ENCODE data around the gene ITGB7.
A peak's percentile ranks its signal among the peaks of the same experiment; 100 is the strongest.
"Not testable (repeated sequence)": the region's sequence is repeated elsewhere in the genome, so short reads cannot be mapped to it uniquely, and the experiment has no call there.

ITGB7 gene

DNA sequence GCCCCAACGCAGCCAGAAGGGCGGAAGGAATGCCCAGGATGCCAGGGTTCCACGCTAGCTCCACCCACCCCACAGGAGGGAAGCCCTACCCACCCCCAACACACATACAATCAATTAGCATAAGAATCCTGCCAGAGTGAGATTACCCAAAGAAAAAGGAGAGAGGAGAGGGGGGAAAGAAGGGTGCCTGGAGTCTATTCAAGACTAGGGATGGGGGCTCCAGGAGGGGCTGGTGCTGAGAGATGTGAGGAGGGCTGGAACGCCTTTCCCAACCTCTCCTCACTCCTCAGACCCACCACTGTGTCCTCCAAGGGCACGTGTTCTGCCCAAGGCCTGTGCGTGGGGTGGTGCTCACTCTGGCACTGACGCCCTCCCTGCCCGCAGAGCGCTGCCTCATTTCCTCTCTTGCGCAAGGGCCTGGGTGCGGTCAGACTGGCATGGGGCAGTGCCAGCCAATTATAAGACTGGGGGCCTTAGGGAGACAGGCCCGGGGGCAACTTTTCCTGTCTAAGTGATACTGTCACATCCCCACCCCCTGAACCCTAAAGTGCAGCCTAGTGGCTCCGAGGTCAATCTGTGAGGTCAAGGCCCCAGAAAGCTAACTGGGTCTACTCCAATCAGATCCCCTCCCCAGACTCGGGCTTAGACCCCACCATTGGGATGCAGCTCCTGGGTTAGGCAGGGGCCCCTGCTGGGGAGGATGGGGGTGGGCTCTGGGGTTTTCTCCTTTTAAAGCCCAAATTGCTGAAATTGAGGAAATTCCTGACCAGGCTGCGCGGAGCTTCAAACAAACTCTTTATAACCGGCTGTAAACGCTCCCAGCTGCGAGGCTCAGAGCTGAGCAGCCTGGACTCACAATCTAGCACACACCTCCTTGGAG, 10.2 kb upstream of the ITGB7 start:
- DNase-seq, result no peak

DNA sequence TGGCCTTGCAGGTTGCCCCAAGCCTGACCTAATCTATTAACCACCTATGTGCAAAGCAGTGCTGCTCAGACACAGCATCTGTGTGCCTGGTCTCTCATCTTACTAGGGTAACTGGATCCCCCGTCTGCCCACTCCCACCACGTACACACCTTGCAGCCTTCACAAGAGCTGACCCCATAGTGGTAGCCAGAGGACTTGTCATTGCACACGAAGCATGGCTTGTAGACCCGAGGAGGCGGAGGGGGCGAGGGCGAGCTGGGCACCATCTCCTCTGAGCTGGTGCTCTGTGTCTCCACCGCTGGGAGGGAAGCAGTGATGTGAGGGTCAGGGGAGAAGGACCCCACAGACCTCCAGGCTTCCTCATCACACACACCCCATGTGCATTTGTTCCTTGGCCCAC, 8.4 kb upstream of the ITGB7 start:
- DNase-seq, result no peak

DNA sequence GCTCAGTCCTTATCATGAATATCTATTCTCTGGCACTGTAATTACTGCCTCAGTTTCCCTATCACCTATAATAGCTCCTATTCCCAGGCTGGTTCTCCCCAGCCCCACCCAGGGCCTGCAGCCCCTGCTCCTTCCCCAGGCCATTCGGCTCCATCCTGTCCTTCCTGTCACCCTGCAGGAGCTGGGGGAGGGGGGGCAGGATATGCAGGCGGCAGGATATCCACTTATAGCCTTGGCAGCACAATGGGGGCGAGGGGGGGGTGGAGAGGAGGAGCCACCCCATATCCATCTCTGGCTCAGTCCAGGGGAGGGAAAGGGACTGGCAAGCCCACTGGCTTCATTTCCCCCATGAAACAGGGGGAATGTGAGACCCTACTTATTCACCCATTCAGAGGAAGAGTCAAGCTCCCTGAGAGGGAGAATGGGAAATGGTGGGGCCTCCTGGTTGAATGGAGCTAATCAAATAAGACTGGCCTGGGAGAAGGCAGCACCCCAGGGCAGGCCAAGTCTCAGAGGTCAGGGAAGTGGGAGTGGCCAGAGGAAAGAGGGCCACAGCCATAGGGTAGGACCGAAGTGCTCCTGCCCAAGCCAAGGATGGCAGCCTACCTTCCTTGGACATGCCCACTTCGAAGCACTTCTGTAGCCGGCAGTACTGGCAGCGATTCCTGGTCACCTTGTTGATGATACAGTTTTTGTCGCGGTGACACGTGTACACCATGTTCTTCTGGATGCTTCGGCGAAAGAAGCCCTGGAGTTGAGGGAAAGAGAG, 7.8 kb upstream of the ITGB7 start:
- no peak for DNase-seq

DNA sequence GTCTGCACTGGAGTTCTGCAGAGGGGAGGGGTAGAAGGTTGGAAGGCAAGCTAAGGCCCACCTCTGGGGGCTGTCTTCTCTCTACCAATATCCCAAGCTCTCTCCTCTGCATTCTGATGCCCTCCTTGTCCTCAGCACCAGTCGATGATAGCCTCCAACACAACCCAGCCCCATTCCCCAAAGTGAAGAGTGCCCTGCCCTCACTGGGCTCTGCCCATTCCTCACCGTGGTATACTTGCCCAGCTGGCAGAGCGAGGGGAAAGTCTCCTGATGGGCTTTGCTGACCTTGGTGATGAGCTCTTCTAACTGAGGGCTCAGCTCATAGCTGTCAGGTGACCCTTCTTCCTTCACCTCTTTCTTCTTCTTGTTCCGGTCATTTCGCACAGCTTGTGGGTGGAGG, 7.2 kb upstream of the ITGB7 start:
- DNase-seq, result no peak

DNA sequence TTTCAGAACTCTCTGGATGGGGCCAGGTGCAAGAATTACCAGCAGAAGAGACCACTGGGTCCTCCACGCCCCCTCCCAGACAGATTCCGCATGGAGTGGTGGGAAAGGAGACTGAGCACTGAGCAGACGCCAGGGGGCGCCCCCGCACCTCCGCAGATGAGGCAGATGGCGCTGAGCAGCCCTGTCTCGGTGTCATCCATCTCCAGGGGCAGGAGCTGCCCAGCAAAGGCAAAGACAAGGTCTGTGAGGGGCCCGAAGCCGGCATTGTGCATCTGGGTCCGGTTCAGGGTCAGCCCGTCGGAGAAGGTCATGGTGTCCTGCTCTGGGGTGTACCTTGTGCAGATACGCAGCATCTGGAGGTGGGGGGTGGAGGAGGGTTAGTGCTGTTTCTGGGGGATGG, 6.3 kb upstream of the ITGB7 start:
- peak; percentile 89 for DNase-seq

DNA sequence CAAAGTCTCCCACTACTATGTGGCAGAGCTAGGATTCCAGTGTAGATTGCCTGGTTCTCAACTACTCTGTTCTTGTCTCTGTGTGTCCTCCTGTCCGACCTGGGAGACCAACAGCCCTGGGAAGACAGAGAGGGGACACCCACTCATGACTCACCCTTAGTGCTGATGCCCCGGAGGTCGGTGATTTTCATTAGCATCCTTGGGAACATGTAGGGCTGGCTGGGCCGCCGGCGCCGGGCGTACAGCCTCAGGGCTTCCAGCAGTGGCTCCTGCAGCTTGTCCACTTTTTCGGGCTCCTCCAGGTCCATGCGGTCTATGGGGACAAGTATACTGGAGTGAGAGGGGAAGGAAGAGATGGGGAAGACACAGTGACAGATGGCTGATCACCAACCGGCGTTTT, 5.9 kb upstream of the ITGB7 start:
- no peak for DNase-seq

DNA sequence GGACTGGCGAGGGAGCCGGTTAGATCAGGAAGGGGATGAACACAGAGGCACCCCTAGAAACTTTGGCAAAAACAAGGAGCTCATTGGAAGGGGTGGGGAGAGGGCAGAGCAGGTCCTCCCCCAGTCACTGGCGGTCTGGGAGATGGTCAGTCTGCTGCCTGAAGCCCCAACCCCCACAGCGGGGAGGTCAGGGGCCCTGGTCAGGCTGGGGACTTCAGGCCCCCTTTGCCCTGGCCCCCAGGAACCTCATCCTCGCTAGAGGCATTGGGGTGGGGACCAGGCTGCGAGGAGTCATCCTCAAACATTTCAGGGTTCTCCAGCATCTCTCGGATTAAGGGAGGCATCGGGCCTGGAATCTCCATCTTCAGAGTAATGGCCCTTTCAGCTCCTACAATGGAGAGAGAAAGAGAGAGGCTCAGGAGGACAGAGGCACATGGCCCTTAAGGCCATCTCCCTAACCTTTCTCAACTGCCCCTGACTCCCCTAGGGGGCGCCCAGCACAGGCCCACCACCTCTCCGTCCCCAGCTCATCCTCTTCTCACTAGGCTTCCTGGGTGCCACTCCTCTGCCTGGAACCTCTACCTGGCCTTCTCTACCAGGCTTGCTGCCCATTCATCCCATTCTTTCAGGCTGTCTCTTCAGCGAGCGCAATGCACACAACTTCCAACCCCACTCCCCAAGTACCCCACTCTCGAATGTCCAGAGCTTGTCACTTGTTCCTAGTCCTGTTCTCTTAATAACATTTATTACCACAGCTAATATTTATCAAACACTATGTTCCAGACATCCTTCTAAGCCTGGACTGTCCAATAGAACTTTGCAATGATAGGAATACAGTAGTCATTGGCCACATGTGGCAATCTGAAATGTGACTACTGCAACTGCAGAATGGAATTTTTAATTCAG, 4.7 kb upstream of the ITGB7 start:
- DNase-seq, result no peak

DNA sequence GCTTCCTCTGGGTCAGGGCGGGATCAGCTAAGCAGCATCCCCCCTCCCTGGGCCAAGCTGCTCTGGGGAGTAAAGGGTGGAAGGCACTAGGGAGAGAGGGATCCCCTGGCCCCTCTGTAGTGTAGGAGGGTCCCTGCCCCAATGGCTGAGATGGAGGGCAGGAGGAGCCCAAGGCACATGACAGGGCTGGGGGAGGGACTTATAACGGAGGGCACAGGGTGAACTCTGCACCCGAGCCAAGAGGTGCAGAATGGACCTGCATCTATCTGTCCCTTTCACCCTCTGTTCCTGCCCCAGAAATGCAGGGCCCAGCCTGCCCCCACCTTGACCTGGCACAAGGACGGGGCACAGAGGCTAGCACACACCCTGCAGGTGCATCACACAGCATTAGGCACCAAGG, 3.8 kb upstream of the ITGB7 start:
- no peak for DNase-seq

DNA sequence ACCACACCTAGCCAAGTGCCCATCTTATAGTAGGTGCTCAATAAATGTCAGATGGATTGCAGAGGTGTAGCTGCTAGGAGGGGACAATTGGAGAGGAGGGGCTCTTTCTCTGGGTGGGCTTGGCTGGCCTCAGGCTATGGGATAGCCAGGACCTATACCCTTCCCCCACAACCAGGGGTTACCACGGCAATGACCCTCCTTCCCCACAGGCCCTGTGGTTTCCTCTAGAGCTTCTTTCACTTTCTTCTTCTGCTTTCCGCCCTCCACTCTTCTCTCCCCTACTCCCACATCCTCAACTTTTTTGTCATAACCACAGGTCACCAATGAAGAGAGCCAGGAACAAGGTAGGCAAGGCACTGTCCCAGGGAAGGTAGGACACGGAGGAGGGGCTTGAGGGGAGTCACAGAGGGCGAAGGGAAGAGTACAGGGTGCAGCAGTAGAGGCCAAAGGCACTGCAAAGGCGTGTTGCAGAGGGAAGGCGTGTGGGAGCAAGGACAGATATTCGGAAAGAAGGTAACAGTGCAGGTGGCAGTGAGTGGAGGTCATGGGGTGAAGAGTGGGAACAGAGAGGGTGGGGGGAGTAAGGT, 1.9 kb upstream of the ITGB7 start:
- no peak for DNase-seq

DNA sequence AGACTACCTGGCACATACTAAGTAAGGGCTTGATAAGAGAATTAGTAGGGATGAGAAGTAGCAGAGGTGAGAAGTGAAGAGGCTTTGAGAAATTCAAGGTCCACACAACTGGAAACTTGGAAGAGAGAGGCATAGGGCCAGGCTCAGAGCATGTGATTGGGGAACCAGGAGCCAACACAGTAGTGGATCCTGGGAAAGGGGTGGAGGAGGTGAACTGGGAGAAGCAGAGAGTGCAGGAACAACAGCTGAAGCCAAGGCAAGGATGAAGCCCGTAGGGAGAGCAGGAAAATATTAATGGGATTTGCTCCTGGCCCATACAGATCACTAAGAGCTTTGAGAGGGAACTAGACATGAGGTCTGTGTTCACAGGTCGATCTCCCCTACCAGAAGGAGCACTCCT, 1.4 kb upstream of the ITGB7 start:
- DNase-seq, result no peak

DNA sequence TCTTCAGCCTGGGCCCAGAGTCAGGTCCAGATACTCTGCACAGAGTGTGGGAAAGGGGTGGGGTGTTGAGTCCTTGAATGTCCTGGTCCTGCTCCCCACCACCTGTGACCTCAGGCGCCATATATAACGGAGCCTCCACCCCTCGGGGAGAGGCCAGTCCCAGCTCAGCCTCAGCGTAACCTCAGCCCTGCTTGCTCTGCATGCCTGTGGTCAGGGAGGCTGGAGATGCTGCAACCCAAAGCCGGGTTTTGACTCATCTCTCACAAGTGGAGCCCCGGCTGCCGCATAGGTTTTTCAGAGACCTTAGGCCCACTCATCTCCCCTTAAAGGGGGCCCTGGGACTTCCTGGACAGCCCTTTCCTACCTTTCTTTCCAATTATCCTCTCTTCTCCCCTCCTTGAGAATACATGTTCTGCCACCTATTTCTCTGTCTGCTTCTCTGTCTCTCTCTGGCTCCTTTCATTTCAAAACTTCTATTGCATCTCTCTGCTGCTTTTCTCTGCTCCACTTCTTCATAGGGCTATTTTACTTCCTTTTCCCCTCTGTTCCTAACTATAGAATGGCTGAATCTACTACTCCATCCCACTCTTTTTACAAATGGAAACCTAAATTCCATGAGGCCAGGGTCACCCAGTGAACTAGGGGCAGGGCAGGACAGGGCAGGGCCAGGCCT, 1.2 kb downstream of the ITGB7 start:
- DNase-seq, result no peak

DNA sequence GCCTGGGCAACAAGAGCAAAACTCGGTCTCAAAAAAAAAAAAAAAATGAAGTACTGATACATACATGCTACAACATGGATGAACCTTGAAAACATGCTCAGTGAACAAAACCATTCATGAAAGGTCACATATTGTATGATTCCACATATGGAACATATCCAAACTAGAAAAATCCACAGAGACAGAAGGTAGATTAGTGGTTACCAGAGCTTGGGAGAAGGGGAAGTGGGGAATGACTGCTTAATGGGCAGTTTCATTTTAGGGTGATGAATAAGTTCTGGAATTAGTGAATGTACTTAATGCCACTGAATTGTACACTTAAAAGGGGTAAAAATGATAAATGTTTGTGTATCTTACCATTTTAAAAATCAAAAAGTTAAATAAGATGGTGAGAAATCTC, 2.7 kb downstream of the ITGB7 start:
- no peak for DNase-seq

DNA sequence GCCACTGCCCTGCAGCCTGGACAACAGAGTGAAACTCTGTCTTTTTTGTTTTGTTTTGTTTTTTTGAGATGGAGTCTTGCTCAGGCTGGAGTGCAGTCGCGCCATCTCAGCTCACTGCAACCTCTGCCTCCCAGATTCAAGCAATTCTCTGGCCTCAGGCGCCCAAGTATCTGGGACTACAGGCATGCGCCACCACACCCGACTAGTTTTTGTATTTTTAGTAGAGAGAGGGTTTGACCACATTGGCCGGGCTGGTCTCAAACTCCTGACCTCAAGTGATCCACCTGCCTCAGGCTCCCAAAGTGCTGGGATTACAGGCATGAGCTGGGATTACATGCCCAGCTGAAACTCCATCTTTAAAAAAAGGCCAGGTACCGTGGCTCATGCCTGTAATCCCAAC, 4.7 kb downstream of the ITGB7 start:
- DNase-seq, result not testable (repeated sequence)

DNA sequence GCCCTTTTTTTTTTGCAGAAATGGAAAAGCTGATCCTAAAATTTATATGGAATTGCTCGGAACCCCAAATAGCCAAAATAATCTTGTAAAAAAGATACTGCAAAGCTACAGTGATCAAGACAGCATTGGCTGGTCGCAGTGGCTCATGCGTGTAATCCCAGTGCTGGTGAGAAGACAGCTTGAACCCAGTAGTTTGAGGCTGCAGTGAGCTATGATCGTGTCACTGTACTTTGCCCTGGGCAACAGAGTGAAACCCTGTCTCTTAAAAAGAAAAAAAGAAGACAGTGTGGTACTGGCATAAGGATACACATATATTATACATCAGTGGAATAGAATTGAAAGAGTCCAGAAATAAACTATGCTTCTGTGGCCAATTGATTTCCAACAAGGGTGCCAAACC, 5.4 kb downstream of the ITGB7 start:
- DNase-seq, result no peak

DNA sequence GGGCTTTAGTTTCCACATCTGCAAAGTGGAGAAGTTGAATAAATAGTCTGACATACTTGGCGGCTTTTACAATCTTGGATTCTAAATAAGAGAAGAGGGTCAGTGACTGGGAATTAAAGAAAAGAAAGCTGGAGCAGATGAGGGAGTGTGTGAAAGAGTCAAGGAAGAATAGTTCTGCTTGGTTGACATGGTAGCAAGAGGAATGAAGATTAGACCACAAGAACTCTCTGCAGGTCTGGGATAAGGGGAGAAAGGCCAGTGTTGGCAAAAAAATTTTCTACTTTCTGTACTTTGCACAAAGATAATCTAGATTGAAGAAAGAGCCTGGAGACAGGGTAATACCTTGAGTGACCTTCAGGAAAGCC, 5.9 kb downstream of the ITGB7 start:
- no peak for DNase-seq

DNA sequence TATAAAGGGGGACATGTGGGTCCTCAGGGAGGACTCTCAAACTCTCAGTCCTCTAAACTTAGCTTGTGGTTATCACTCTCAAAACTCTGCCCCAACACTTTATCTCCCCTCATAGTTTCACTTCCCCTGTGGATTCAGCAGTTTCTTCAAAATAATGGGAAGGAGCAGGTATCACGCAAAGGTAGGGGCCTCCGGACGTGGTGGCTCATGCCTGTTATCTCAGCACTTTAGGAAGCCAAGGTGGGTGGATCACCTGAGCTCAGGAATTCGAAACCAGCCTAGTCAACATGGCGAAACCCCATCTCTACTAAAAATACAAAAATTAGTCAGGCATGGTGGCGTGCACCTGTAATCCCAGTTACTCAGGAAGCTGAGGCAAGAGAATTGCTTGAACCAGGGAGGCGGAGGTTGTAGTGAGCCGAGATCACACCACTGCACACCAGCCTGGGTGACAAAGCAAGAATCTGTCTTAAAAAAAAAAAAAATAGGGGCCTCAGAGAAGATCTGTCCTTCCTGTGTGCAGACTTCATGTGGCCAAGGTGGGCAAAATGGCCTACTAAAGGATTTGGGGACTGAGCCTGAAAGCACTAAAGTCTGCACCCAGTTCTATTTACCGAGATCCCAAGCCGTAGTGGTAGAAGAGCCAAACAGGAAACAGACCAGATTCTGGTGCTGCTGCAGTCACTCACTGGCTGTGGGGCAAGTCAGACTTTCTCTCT, 6.4 kb downstream of the ITGB7 start:
- no peak for DNase-seq

DNA sequence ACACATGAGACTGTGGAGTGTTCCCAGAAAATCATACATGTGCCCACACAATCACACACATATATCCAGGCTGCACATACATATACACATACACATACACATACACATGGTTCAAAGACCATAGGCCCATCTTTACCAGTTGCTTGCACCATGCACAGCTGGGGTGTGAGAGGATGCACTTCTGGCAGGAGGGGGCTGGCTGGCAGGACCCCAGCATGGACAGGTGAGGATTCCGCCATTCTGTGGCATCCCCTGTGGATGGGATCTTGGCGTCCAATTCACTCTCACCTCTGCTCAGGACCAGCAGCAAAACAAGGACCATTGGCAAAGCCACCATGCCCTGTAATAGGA, 7.0 kb downstream of the ITGB7 start:
- DNase-seq, result no peak

DNA sequence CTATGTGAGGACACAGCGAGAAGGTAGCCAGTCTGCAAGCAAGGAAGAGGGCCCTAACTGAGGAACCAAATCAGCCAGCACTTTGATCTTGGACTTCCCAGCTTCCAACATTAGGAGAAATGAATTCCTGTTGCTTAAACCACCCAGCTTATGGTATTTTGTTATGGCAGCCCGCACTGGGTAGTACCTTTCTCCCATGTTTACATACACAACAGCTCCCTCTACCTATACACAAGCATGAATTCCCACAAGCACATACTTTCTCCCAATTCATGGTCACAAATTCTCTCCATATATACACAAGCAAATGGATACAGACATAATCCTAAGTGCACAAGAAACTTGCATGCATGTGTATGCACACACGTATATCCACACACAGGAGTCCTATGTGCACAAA, 7.4 kb downstream of the ITGB7 start:
- DNase-seq, result no peak

DNA sequence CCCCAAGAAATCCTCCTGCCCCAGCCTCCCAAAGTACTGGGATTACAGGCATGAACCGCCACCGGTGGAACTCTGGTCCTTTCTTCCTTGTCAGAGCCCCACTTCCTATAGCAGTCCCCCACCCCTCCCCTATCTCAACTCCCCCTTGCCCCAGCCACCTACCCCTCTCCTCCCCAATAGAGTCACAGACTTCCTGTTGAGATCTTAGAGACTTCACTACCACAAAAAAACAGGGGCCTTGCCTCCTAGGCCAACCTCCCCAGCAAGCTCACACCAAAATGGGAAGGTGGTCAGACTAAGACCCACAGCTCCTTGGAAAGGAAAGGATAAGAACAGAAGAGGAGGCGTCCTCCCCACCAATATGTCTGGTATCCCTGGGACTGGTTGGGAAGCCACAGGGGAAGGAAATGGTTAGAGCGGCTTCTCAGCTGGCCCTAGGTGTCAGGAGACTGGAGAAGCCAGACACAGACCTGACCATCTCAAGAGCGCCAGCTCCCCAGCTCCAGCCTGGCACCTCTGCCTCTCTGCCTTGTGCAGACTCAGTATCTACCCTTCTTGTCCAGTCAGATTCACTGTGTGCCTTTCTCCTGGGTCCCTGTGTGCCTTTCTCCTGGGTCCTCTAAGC, 8.5 kb downstream of the ITGB7 start:
- no peak for DNase-seq

DNA sequence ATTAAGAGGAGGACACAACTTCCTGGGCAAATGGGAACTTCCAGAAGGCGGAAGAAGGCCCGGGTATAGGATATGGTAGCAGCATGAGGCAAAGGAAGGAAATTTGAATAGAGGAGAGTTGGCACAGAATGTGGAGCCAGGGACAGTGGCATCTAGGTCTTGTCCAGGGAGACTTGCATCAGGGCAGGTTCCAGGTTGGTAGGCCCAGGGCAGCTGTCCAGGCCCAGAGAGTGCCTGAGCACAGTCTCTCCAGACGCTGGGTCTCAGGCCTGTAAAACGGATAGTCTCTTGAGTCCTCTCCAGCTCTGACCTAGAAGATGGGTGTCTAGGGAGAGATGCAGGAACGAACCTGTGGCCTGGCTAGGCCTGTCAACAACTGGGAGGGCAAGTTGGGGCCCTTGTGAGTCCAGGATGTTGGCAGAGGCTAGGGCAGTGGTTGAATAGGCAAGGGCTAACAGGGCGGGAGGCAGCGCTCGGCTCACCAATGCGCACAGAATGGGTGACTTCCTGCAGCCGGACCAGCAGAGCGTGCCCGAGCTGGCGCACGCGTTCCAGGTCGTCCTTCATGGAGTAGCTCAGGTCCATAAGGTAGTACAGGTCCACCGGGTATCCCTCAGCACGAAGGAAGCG, 9.9 kb downstream of the ITGB7 start:
- no peak for DNase-seq

DNA sequence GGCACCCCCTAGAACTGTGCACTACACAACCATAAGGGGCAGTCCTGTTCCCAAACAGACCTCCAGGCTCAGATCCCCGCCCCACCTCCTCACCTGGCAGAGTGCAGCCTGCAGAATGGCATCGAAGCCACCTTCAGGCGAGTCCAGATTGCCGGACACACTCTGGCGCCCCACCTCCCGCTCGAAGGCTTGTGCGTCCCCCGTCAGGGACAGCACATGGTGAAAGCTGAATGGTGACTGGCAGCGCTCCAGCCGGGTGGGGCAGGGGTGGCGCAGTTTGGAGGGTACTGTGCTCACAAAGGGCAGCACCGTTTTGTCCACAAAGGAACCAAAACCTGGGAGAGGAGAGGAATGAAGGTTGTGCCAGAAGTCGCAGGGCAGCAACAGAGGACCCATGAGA, 10.6 kb downstream of the ITGB7 start:
- DNase-seq, result no peak
